ENCODE data around the gene COL2A1. TPM values are rescaled to one million over a fixed set of nuclear protein-coding genes. Genes with fewer than 3 reads are reported as not detected.

Gene COL2A1
- total RNA-seq, 1 donor from 2014 or later, result 0.13 TPM

DNA sequence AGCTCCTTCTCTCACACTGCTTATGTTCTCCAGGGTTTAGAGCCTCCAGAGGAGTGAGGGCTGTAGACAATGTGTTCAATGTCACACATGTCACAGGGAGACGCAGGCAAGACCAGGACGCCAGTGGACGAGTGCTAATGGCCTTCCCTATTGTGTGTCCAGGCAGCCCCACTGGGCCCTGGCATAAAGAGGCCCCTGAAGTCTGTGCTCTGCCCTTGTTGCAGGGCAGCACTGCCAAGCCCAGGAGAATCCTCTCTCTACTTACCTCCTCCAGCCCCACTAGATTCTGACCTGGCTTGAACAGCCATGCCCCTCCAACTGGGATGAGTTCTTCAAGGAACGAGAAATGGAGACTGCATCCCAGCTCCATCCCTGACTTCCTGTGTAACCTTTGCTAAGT is 65.7 kb downstream of the COL2A1 start:
- no peak for DNase-seq (ENCODE audit: low spot score)
- intact Hi-C loops (cut with DNase I), result loop anchor here (10.0 kb wide), 1 partner anchor 154 kb away; no protein-coding TSS in a partner anchor

- no peak for DNase-seq (ENCODE audit: low spot score)
- intact Hi-C loops (cut with DNase I), result loop anchor here (10.0 kb wide), 1 partner anchor 153 kb away; no protein-coding TSS in a partner anchor
Observed at GRCh38 chr12:47938093-47938492, 66.2 kb downstream of the COL2A1 start.

- intact Hi-C loops (cut with DNase I), result loop anchor here (10.0 kb wide), 1 partner anchor 150 kb away; no protein-coding TSS in a partner anchor
- peak; percentile 84 for DNase-seq (ENCODE audit: low spot score)
Observed at GRCh38 chr12:47935184-47935583, 69.1 kb downstream of the COL2A1 start.

DNA sequence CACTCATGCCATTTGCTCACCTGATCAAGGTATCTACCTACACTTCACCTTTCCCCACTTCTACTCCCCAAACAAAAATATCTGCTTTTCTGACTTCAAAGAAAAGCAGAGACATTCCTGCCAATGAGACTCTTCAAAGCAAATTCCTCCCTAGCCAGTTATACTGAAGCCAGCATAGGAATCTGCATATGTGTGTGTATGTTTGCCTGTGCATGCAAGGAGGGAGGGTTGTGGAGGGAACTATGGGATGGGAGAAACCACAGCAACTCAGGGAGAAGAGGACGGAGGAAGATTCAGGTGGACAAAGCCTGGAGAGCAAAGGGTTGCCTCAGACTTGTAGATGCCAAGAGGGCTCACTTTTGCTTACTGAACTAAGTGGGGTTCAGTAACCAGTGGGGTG is 73.1 kb downstream of the COL2A1 start:
- intact Hi-C loops (cut with DNase I), result loop anchor here (10.0 kb wide), 1 partner anchor 146 kb away; no protein-coding TSS in a partner anchor
- no peak for DNase-seq (ENCODE audit: low spot score)

- intact Hi-C loops (cut with DNase I), result loop anchor here (10.0 kb wide), 1 partner anchor 146 kb away; no protein-coding TSS in a partner anchor
Observed at GRCh38 chr12:47930634-47931033, 73.6 kb downstream of the COL2A1 start.

GRCh38 chr12:47927346-47927745 is 76.9 kb downstream of the COL2A1 start:
- DNase-seq (ENCODE audit: low spot score), result no peak
- intact Hi-C loops (cut with DNase I), result no loop called here

More at GRCh38 chr12:47930634-47931033, 73.6 kb downstream of the COL2A1 start:
- no peak for DNase-seq (ENCODE audit: low spot score)

Other genes with a start within 250 kb of the COL2A1 start
- gene RAPGEF3, start 245.6 kb downstream of the COL2A1 start, total RNA-seq, result 26.3 TPM
- gene SLC48A1, start 231.2 kb downstream of the COL2A1 start, total RNA-seq, result 20.7 TPM
- 62.7 TPM for gene HDAC7, start 184.6 kb downstream of the COL2A1 start, total RNA-seq
- 1.3 TPM for gene VDR, start 99.5 kb downstream of the COL2A1 start, total RNA-seq
- 37.5 TPM for gene TMEM106C, start 40.9 kb downstream of the COL2A1 start, total RNA-seq
- 10.1 TPM for gene SENP1, start 101.6 kb upstream of the COL2A1 start, total RNA-seq
- gene PFKM, start 114.9 kb upstream of the COL2A1 start, total RNA-seq, result 400 TPM
- gene ASB8, start 153.0 kb upstream of the COL2A1 start, total RNA-seq, result 69.4 TPM
- 0.67 TPM for gene CCDC184, start 179.2 kb upstream of the COL2A1 start, total RNA-seq
- gene OR10AD1, start 198.8 kb upstream of the COL2A1 start, total RNA-seq, result not detected

Data from cardiac septum (tissue), 1 donor.